NCI-H2107 (cell line): ENCODE results near the gene ZMIZ1.

ENCODE experiments used
- DNase-seq: peaks from one replicate; lab custom pipeline; 2025; lab: John Stamatoyannopoulos, UW

Gene ZMIZ1

DNA sequence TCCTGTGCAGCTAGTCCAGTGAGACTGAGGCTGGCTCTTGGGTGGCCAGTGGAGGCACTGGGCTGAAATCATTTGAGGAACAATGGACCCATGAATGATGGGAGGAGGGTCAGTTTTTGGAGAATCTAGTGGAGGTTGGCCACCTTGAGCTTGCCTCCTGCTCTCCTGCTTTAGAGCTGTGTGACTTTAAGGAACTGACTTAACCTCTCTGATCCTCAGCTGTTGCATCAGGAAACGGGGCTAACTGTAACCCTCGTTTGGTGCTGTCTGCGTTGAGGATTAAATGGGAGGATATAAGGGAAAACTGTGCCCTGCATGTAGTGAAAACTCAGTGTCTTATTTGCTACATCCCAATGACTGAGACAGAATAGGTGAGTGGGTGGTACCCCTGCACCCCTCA, 163.1 kb downstream of the ZMIZ1 start:
- DNase-seq = no peak

DNA sequence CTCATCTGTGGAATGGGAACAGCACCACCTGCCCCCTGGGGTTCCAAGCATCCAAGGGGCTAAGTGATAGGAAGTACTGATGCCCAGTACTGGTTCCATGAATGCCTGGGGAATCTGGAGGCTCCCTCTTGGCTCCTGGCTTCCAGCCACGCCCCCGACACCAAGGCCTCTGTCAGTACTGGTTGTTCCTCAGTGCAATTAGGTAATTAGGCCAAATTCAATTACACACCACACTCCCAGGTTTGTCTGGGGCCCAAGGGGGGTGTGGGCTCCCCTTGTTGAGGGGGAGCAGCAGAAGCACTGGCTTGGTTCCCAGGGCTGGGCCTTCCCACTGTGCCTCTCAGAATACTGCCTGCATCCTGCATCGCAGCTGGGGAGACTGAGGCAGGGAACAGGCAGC, 164.1 kb downstream of the ZMIZ1 start:
- no peak for DNase-seq

DNA sequence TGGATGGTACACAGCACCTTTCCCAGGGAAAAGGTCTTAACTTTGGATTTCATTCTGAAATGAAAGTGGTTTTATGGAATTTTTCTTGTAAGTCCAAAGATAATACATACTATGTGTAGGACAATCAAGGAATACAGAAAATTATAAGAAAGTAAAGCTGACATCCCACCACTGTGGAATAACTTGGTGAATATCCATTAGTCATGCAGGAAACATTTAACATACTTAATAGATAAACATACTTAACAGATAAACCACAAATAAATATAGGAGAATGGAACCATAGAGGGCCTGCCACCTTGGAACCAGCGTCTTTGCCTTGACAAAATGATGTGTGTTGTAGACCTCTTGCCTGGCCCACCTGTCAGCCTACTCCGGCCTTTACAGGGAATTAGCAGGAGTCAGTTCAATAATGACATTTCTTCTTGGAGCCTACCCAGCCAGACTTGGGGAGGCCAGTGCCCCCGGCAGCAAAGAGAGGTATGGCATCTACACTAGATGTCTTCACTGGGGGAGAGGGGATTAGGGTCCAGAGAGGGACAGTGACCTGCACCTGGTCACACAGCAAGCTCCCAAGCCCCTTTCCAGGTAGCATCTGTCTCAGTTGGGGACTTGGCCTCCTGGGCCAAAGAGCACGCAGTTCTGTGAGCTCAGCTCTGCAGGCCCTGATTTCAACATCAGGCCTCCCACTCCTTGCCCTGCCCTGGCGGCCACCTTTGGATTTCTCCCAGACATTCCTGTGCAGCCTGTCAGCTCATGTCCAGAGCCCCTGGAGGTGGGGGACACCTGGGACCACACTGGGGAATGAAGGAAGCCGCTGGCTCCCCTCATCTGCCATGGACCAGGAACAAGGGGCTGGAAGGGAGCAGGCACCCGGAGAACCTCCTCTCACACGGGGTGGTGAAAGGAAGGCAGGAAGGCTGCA, 165.9 kb downstream of the ZMIZ1 start:
- no peak for DNase-seq

DNA sequence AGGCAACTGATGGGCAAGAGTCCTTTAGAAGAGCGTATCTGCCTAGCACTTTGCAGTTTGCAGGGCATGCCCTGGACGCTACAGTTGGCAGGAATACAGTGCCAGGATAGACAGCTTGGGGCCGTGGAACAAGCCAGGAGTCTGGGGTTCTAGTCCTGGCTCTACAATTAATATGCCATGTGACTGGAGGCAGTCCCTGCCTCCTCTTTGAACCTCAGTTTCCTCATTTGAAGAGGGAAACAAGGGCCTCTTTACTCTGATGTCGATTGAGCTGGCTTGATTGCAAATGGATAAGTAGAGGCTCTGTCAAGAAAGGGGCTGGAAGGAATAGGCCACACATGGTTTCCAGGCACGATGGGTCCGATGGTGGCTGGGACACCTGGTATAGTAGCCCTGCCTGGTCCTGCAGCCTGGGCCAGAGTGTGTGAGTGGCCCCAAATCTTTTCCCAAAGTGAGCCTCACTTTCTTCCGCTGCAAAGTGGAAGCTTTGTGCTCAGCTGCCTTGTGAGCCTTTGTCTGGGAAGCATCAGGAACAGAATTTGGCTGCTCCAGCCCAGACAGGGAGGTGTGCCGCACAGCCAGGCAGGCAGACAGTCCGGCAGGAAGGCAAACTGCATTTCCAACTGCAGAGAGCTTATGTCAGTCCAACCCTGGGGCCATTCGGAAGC, 167.1 kb downstream of the ZMIZ1 start:
- DNase-seq = no peak

DNA sequence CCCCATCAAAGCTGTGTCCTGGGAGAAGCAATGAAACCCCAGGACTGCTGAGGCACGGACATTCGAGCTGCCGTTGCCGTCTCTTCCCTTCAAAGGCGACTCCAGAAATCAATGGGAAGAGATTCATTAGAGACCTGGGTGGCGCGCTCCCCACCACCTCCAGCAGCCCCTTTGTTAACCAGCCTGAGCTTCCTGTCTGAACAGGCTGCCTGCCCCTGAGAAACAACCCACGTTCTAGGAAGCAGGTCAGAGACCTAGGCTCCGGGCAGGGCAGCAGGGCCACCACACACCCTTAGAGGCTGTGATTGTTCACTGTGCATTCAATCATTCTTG, 167.6 kb downstream of the ZMIZ1 start:
- DNase-seq = no peak

DNA sequence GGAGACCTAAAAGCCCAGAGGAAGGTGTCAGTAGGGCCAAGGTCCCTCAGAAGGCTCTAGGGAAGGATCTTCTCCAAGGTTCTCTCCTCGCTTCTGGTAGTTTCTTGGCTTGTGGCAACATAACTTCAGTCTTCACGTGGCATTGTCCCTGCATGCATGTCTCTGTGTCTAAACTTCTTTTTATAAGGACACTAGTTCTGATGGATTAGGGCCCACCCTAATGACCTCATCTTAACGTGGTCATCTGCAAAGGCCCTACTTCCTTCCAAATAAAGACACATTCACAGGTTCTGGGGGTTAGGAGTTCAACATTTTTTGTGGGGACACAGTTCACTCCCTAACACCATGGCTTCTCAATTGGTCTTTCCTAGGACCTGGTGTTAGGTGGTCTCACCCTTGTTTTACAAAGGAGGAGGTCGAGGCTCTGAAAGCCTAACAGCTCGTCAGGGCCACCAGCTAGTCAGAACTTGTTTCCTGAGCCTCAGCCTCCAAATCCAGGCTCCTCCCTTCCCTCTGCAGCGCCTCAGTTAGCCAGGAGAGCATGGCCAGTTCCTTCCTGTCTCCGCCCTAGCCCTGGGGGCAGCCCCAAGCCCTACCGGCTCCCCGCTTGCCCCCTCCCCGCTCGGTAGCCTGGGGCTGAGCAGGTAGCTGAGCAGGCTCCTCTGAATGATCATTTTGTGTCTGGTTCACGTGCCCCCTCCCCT, 168.8 kb downstream of the ZMIZ1 start:
- DNase-seq = no peak

DNA sequence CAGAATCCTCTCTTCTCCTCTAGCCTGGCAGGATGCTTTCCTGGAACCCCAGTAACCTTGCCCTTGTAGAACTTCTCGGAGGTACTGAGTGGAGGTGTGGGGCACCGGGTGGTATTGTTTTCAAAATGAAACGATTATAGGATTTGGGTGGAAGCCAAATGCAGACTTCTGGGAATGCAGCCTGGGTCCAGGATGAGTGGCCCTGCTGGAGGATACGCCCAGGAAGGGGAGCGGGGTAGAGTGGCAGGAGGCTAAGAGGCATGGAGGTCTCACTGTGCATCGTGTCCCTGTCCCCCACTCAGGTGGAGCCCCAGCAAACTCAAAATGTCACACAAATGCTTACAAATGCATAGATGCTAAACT, 169.4 kb downstream of the ZMIZ1 start:
- DNase-seq = no peak

DNA sequence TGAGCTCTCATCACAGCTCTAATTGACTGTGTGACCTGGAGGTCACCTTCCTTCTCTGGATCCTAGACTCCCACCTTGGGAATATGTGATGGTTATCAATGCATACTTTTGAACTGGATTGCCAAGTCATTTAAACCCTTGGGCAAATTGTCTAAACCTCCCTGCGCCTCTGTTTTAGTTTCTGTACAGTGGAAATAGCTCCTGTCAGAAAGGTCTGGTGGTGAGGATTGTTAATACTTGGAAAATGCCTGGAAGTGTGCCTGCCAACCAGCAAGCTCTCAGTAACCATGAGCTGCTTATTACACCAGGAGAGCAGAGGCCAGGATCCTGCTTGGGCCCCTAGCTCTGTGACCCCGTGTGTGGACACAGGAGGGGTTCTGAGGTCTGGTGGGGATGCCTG, 169.8 kb downstream of the ZMIZ1 start:
- no peak for DNase-seq

DNA sequence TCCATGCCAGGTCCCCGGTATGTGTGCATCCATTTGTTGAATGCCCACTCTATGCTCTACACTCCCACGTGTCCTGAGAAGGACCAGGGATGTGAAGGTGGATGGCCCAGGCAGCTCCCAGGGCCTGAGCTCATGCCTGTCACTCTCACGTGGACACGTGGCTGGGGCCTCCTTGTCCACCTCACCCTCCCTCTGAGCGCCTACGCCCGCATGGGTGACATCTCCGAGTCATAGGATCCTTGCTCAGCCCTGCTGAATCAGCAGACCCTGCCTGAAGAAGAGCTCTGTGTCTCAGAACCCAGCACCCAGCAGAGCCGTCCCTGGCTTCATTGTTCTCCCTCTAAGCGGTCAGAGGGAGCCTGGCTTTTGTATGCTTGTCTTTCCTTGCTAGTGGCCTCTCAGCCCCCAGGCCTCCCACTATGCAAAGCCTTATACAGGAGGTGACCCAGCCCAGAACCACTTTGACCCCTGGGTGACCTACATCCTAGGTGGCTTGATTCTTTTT, 170.6 kb downstream of the ZMIZ1 start:
- no peak for DNase-seq

DNA sequence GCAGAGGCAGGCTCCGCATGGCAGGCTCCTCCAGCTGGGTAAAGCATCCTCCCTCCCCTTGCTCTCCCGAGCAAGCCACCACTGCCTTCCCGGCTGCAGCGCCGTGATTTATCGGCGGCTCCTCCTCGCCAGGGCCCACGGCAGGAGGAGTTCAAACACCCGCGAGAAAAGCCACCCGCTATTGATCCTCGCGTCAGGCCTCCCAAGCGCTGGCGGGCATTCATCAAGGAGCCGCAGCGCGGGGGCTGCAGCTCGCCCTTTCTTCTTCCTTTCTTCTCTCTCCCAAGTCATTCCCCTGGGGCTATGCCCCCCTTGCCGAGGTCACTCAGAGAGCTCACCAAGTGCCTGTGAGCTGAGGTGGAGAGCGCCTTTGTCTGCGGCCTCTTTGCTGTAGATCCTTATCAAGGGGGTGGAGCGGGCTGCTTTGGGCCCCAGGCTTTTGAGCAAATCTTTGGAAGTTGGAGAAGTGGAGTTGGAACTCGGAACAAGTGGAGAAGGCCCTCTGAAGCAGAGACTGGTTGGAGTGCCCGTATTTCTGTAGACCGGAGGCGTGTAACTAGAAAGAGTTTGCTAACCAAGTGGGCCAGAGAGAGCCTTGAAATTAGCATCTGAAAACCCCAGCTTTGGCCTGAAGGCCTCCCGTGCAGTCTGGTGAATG, 171.3 kb downstream of the ZMIZ1 start:
- DNase-seq = no peak

DNA sequence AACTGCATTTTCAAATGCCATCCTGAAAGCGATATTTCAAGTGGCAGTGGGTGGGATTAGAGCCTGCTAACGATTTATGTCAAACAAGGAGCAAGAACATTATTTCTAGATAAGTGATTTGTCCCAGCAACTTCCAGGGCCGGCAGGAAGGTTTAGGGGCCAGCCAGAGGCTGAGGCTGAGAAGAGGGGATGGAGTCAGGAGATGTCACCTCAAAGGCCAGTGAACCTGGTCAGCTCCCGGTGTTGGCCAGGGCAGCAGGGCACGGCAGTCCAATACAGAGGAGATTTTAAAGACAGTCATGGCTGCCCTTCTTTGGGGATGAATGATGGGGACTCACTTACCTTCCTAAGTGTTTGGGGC, 172.8 kb downstream of the ZMIZ1 start:
- no peak for DNase-seq

DNA sequence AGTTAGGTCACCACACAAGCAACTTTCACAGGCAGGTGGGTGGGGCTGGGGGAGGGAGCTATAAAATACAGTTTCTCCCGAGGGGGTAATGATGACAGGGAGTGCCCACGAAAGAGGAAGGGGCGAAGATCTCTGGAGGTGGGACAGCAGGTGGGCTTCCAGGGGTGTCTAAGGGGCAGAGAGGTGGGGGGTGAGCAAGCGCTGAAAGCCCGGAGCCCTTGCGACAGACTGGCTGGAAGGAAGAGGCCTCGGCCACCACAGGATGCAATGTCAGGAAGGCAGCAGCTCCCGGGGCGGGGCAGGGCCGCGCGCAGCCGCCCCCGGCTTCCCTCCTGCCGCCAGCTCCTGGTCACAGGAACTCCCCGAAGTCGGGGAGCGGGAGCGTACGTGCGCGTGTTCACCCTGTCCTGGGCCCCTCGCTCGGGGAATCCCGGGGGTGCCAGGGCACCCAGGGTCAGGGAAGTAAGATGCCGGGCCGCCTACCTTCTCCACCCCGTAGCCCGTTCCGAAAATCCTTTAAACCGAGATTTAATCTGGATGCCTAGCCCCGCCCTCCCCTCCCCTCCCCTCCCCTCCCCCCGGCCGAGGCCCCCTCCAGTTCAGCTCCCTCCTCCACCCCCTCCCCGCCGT, 173.3 kb downstream of the ZMIZ1 start:
- no peak for DNase-seq

DNA sequence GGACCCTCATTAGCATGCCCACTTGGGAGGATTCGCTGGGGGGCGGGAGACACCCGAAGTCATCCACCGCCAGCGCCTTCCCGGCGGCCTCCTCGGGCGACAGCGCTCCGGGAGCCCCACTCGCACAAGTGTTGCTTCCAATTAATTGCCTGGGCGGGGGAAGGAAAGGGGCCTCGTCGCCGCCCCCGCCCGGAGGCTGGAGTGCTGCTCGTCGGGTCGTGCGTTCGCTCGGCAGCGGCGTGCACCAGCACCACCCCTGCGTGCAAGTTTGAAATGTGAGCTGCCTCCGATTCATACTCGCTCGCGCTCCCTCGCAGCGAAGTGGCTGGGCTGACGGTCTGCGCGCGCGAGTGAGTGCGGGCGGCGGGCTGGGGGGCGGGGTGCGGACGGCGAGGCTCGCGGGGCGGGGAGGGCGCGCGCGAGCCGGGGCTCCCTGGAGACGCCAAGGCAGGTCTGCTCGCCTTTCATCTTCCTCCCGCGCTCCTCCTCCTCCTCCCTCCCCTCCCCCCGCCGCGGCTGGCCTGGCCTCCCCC, 173.9 kb downstream of the ZMIZ1 start:
- DNase-seq = peak; percentile 39

DNA sequence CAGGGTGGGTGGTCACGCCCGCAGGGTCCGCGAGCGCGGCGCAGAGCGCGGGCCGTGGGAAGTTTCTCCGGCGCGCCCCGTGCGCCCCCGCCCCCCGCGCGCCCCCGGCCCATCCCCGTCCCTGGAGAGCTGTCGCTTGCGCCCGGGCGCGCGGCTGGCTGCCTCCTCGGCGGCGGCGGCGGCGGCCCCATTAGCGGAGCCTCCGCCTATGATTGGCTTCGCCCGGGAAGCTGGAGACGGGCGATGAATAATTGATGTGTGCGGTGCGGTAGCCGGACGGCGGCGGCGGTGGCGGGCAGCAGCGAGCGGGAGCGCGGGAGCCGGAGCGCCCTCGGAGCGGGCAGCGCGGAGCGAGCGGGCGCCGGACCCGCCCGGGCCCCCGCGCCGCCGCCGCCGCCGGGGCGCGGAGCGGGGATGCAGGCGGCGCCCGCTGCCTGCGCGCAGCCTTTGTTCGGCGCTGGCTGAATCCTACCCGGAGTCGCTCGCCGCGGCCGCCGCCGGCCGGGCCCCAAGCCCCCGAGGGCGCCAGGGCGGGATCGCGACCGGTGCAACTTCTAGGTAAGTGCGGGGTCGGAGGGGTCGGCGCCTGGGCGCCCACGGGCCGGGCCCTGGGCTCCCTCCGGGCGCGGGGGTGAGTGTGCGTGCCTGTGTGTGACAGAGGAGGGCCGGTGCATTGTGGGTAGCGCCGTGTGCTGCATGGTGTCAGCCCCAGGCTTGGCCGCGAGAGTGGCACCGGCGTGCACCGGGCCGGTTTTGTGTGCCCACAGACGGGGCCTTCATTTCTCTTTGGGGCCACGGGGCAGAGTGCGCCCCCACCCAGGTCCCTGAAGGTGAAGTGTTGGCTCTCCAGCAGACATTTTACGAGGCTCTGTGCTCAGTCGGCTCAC, 174.7 kb downstream of the ZMIZ1 start:
- no peak for DNase-seq

DNA sequence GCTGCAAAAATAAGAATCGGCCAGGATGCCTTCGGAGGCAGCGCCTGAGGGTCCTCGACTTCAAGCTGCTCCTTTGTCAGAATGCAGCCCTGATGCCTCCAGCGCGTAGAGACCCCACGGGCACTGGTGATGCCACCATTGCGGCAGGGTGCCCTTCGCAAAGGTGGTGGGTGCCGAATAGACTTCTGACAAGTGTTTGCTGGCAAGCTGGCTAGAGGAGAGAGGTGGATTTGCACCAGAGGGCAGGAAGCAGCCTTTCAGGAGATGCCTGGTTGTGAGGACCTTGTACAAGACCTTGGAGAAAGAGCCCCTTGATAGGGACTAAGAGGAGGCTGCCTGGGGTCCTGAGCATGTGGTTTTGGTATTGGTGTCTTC, 175.3 kb downstream of the ZMIZ1 start:
- DNase-seq = no peak

DNA sequence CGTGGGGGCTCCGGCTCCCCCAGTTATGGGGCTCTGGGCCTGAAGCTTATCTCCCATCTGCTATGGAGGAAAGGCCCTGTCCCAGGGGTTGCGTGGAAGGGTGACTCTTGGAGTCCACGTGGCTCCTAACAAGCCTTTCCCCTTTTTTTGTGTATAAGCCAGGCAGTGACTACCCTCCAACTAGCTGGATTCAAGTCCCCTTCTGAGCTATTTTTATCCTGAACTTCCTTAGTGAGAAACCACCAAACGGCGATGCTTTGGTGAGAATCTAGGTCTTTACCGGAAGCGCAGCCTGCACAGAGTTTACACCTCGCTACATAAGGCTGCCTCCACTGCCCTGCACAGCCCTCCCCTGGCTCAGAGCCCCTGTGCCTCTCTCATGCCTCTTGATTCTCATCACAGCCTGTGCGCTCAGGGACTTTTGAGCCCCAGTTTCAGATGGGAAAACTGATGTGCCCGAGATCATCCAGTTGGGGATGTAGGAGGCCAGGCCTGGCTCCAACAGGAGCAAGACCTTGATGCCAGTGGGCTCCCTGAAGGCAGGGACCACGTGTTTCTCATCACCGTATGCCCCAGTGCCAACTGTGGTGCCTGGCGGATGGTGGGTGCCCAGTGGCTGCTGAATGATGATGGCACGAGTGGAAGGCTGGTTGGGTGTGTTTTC, 176.2 kb downstream of the ZMIZ1 start:
- no peak for DNase-seq

DNA sequence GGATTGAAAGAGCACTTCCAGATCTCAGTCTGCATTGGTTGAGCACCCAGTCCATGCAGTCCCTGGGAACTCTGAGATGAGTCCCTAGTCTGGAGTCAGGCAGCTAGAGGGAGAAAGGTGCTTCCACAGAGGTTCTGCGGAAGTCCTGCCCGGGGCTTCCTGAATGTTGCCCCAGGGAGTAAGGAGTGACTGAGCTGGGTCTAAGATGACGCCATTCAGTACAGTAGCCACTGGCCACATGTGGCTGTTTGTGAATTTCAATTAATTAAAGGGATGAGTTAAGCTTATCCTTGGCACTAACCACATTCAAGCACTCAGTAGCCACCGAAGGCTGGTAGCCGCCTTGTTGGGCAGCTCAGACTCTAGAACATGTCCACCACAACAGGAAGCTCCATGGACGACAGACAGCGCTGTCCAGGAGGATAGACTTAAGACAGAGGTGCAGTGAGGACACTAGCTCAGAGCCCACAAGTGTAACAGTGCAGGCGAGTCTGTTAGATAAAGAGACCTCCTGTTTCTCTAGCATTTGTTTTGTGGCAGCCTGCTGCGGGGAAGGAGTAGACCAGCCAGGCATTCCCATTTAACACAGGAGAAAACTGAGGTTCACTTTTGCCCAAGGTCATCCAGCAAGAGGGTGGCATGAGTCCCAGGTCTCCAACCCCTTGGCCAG, 176.9 kb downstream of the ZMIZ1 start:
- DNase-seq = no peak

DNA sequence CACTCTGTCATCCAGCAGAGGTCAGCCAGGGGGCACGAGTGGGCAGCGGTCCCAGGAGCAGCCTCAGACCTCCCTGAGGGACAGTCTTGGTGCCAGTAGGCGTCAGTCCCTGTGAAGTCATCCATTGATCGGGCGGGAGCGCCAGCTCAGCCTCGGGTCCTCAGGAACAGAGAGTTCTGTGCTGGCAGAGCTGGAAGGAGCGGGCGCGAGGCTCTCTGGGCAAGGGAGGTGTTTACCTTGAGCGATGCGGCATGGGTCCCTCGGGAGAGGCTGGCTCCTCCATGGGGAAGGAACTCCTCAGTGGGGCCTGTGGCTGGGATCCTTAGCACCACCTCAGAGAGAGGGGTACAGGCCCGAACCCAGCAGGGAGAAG, 177.4 kb downstream of the ZMIZ1 start:
- DNase-seq = no peak

DNA sequence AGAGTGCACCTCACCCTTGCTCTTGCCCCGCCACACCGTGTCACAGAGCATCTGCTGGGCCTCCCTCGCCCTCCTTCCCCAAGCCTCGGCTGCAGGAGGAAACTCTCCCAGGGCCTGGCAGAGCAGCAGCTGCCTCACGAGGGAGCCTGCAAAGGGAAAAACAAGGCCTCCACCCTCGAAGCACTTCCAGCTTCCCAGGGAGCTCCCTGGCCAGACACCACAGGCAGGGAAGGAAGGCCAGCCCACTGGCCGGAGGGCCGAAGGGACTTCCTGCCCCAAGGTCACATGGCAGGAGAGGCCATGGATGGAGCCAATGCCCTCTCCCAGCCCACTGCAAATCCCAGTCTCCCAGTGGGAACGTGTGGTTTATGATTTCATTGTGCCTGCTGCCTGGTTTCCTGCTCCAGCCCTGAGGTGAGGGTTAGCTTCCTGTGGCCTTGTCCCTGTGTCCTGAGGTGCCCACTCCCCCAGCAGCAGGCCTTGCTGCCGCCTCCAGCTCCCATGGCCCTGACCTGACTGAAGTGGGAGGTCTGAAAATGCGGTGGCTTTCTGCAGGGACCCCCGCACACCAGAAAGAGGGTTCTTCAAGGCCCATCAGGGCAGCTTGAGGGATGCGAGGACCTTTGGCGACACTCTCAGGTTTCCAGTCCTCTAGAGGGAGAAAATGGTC, 178.0 kb downstream of the ZMIZ1 start:
- DNase-seq = no peak
